ENCODE results near the gene NAA80. TPM values are rescaled to one million over a fixed set of nuclear protein-coding genes. Genes with fewer than 3 reads are reported as not detected.
"Not testable (repeated sequence)": the region's sequence is repeated elsewhere in the genome, so short reads cannot be mapped to it uniquely, and the experiment has no call there.

Gene NAA80
- total RNA-seq, 2 experiments from 2014 or later: 17.6 to 18.7 TPM

- no peak for DNase-seq
- peaks cover 1% of the 10 kb centered on the region for H3K36me3 Mint-ChIP-seq (ENCODE audit: low read depth)
- intact Hi-C loops (cut with DNase I, micrococcal nuclease): no loop called here
- no peaks in the 10 kb centered on the region for H3K9me3 Mint-ChIP-seq (ENCODE audit: low read depth)
- ATAC-seq: no peak
- ChIA-PET CTCF (interaction anchor here (0.6 to 1.0 kb wide), 4 partner anchors 12 to 335 kb away, joined by 3 to 4 read pairs (median 4); no protein-coding TSS in a partner anchor), POLR2A (no interaction called here)
- no peak overlapping the region for H3K27ac Mint-ChIP-seq
- no peaks in the 10 kb centered on the region for H3K27me3 Mint-ChIP-seq
- no peak overlapping the region for H3K4me3 Mint-ChIP-seq
- H3K4me1 Mint-ChIP-seq: peaks cover 25% of the 10 kb centered on the region
Observed at GRCh38 chr3:50314342-50314741, 15.1 kb upstream of the NAA80 start.

GRCh38 chr3:50312041-50312440 lies 12.8 kb upstream of the NAA80 start:
- H3K27me3 Mint-ChIP-seq; DNase-seq; H3K36me3 Mint-ChIP-seq (ENCODE audit: low read depth); H3K4me3 Mint-ChIP-seq; POLR2A ChIA-PET; CTCF ChIA-PET; H3K9me3 Mint-ChIP-seq (ENCODE audit: low read depth); ATAC-seq; H3K27ac Mint-ChIP-seq; intact Hi-C loops (cut with DNase I, micrococcal nuclease): not testable (repeated sequence)
- peaks cover 12% of the 10 kb centered on the region for H3K4me1 Mint-ChIP-seq

GRCh38 chr3:50304601-50305000 lies 5.4 kb upstream of the NAA80 start:
- no peaks in the 10 kb centered on the region for H3K27me3 Mint-ChIP-seq
- H3K4me3 Mint-ChIP-seq: no peak overlapping the region
- ATAC-seq: peak; percentile 64
- DNase-seq: no peak
- peaks cover 14% of the 10 kb centered on the region for H3K4me1 Mint-ChIP-seq
- intact Hi-C loops (cut with DNase I, micrococcal nuclease): no loop called here
- CTCF ChIA-PET: interaction anchor here (1.5 kb wide), 1 partner anchor 9 kb away, joined by 4 read pairs; no protein-coding TSS in a partner anchor
- POLR2A ChIA-PET: interaction anchor here (0.7 to 0.8 kb wide), 3 partner anchors 11 to 277 kb away, joined by 3 to 5 read pairs (median 3); no protein-coding TSS in a partner anchor
- no peak overlapping the region for H3K27ac Mint-ChIP-seq
- no peaks in the 10 kb centered on the region for H3K9me3 Mint-ChIP-seq (ENCODE audit: low read depth)
- H3K36me3 Mint-ChIP-seq (ENCODE audit: low read depth): peaks cover 5% of the 10 kb centered on the region

GRCh38 chr3:50303013-50303815 lies 4.0 kb upstream of the NAA80 start, which contains the start of gene HYAL1:
HYAL1 (minus strand) TSS chr3:50303574; CDS start chr3:50302956, 618 bp downstream.
- intact Hi-C loops (cut with DNase I, micrococcal nuclease): no loop called here
- ATAC-seq: no peak
- Mint-ChIP-seq H3K36me3 (ENCODE audit: low read depth) (no peaks in the 10 kb centered on the region), H3K9me3 (ENCODE audit: low read depth) (no peaks in the 10 kb centered on the region), H3K27me3 (no peaks in the 10 kb centered on the region), H3K4me1 (peaks cover 15% of the 10 kb centered on the region), H3K4me3 (no peak within 1 kb of the TSS), H3K27ac (no peak within 1 kb of the TSS)
- no peak for DNase-seq
- CTCF ChIA-PET: interaction anchor here (0.9 kb wide), 1 partner anchor 11 kb away, joined by 4 read pairs; no protein-coding TSS in a partner anchor
- POLR2A ChIA-PET: no interaction called here

- ChIA-PET CTCF (interaction anchor here (0.9 kb wide), 1 partner anchor 12 kb away, joined by 4 read pairs; no protein-coding TSS in a partner anchor), POLR2A (no interaction called here)
- Mint-ChIP-seq H3K4me3 (no peak overlapping the region), H3K27me3 (no peaks in the 10 kb centered on the region), H3K4me1 (peaks cover 19% of the 10 kb centered on the region), H3K36me3 (ENCODE audit: low read depth) (no peaks in the 10 kb centered on the region), H3K9me3 (ENCODE audit: low read depth) (no peaks in the 10 kb centered on the region), H3K27ac (no peak overlapping the region)
- no peak for ATAC-seq
- DNase-seq: no peak
- intact Hi-C loops (cut with DNase I, micrococcal nuclease): no loop called here
Observed at GRCh38 chr3:50302095-50303012, 3.1 kb upstream of the NAA80 start.

- H3K27ac Mint-ChIP-seq: peak overlapping the region; percentile 90
- ATAC-seq: no peak
- intact Hi-C loops (cut with DNase I, micrococcal nuclease): no loop called here
- no peaks in the 10 kb centered on the region for H3K36me3 Mint-ChIP-seq (ENCODE audit: low read depth)
- H3K4me3 Mint-ChIP-seq: peak overlapping the region; percentile 97
- ChIA-PET POLR2A (no interaction called here), CTCF (interaction anchor here (0.6 to 1.8 kb wide), 3 partner anchors 8 to 54 kb away, joined by 4 to 15 read pairs (median 4); partner anchors contain the start of gene IFRD2)
- H3K27me3 Mint-ChIP-seq: no peaks in the 10 kb centered on the region
- no peaks in the 10 kb centered on the region for H3K9me3 Mint-ChIP-seq (ENCODE audit: low read depth)
- DNase-seq: no peak
- H3K4me1 Mint-ChIP-seq: peaks cover 19% of the 10 kb centered on the region
Observed at GRCh38 chr3:50300681-50301254, 1.6 kb upstream of the NAA80 start.

GRCh38 chr3:50299929-50300680 lies 900 bp upstream of the NAA80 start:
- H3K36me3 Mint-ChIP-seq (ENCODE audit: low read depth): no peaks in the 10 kb centered on the region
- H3K27ac Mint-ChIP-seq: peak overlapping the region; percentile 90
- DNase-seq: peak; percentile 40
- intact Hi-C loops (cut with DNase I, micrococcal nuclease): loop anchor here (1.0 to 10.0 kb wide), 19 partner anchors 21 to 1757 kb away; partner anchors contain the start of genes TMEM115 (in 2 of the 2), CYB561D2 (in 1 of the 2), DUSP7 (in 1 of the 2) and GMPPB (in 1 of the 2)
- H3K27me3 Mint-ChIP-seq: no peaks in the 10 kb centered on the region
- peaks cover 19% of the 10 kb centered on the region for H3K4me1 Mint-ChIP-seq
- H3K4me3 Mint-ChIP-seq: peak overlapping the region; percentile 97
- ChIA-PET POLR2A (interaction anchor here (0.5 to 1.6 kb wide), 11 partner anchors 21 to 939 kb away, joined by 3 to 10 read pairs (median 3); partner anchors contain the start of genes CACNA2D2, GNAI2, HYAL2 and NPRL2), CTCF (interaction anchor here (0.5 to 1.9 kb wide), 13 partner anchors 8 to 342 kb away, joined by 3 to 16 read pairs (median 4); partner anchors contain the start of genes IFRD2 and TUSC2)
- peak; percentile 14 for ATAC-seq
- H3K9me3 Mint-ChIP-seq (ENCODE audit: low read depth): no peaks in the 10 kb centered on the region

- ChIA-PET POLR2A (interaction anchor here (0.5 to 1.6 kb wide), 11 partner anchors 20 to 939 kb away, joined by 3 to 10 read pairs (median 3); partner anchors contain the start of genes CACNA2D2, GNAI2, HYAL2 and NPRL2), CTCF (interaction anchor here (0.5 to 1.9 kb wide), 15 partner anchors 20 to 342 kb away, joined by 3 to 16 read pairs (median 4); partner anchors contain the start of genes GNAI2 and TUSC2)
- H3K36me3 Mint-ChIP-seq (ENCODE audit: low read depth): no peaks in the 10 kb centered on the region
- no peaks in the 10 kb centered on the region for H3K9me3 Mint-ChIP-seq (ENCODE audit: low read depth)
- no peak for ATAC-seq
- peaks cover 15% of the 10 kb centered on the region for H3K4me1 Mint-ChIP-seq
- intact Hi-C loops (cut with DNase I, micrococcal nuclease): loop anchor here (1.0 to 10.0 kb wide), 19 partner anchors 22 to 1757 kb away; partner anchors contain the start of genes TMEM115 (in 2 of the 2), CYB561D2 (in 1 of the 2), DUSP7 (in 1 of the 2) and GMPPB (in 1 of the 2)
- H3K27me3 Mint-ChIP-seq: no peaks in the 10 kb centered on the region
- H3K4me3 Mint-ChIP-seq: peak overlapping the region; percentile 97
- peak overlapping the region; percentile 90 for H3K27ac Mint-ChIP-seq
- no peak for DNase-seq
Observed at GRCh38 chr3:50299638-50299928, 378 bp upstream of the NAA80 start.

- DNase-seq (no peak), ATAC-seq (no peak)
- Mint-ChIP-seq H3K4me3 (peak overlapping the region; percentile 97), H3K27me3 (no peaks in the 10 kb centered on the region), H3K9me3 (ENCODE audit: low read depth) (no peaks in the 10 kb centered on the region), H3K27ac (peak overlapping the region; percentile 70), H3K4me1 (peaks cover 13% of the 10 kb centered on the region), H3K36me3 (ENCODE audit: low read depth) (no peaks in the 10 kb centered on the region)
- intact Hi-C loops (cut with DNase I, micrococcal nuclease): loop anchor here (2.0 to 10.0 kb wide), 9 partner anchors 51 to 1759 kb away; partner anchors contain the start of genes DUSP7 (in 1 of the 2), GMPPB (in 1 of the 2), MANF (in 1 of the 2) and MAPKAPK3 (in 1 of the 2)
- ChIA-PET CTCF (interaction anchor here (0.6 to 1.9 kb wide), 7 partner anchors 26 to 156 kb away, joined by 3 to 16 read pairs (median 4); partner anchors contain the start of genes CYB561D2, GNAI2, NPRL2 and RASSF1), POLR2A (interaction anchor here (0.6 to 1.6 kb wide), 2 partner anchors 38 to 70 kb away, joined by 10 to 11 read pairs; no protein-coding TSS in a partner anchor)
Observed at GRCh38 chr3:50297896-50298725, 1.1 kb downstream of the NAA80 start.
